Measurements from ENCODE around the gene CNTN4.

DNA sequence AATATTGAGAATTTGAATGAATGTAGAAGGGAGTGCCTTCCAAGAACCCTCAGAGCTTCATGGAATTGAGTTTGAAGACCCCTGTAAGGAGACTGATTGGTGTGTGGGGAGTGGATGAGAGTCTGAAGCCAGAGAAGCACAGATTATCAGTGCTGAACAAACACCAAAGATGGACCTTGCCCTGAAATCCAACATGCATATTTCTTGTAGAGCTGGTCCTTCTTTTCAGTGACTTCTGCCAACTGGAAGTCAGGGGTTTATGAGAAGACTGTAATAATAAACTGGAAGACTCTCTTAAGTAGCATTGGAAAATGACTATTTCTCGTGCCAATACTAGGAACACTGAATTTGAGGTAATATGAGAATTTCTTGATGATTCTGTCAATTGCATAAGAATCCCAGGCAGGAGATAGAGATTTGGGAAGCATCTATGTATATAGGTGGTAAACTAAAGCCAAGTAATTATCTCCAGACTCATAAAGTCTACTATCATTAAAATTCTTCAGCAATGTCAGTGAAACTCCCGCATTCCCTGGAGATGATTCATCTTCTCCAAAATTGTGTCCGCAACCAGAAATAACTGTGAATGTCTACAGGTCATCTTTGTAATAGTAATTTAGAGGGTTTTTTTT lies 797.8 kb downstream of the CNTN4 start:
- TF ChIP-seq, protein P1, sequence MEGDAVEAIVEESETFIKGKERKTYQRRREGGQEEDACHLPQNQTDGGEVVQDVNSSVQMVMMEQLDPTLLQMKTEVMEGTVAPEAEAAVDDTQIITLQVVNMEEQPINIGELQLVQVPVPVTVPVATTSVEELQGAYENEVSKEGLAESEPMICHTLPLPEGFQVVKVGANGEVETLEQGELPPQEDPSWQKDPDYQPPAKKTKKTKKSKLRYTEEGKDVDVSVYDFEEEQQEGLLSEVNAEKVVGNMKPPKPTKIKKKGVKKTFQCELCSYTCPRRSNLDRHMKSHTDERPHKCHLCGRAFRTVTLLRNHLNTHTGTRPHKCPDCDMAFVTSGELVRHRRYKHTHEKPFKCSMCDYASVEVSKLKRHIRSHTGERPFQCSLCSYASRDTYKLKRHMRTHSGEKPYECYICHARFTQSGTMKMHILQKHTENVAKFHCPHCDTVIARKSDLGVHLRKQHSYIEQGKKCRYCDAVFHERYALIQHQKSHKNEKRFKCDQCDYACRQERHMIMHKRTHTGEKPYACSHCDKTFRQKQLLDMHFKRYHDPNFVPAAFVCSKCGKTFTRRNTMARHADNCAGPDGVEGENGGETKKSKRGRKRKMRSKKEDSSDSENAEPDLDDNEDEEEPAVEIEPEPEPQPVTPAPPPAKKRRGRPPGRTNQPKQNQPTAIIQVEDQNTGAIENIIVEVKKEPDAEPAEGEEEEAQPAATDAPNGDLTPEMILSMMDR (IDR thresholded peaks at IDR 0.05; ENCODE audit: extremely low read depth in 1 of 2, insufficient read depth in 1 of 2, low read depth in 1 of 2, low read length in 2 of 2) = no peak
- TF ChIP-seq MYC (IDR thresholded peaks at IDR 0.05; ENCODE audit: low read depth, low read length) (no peak), POLR2A (IDR thresholded peaks at IDR 0.05; ENCODE audit: low read depth, low read length) (no peak), EZH2 (IDR thresholded peaks at IDR 0.05; ENCODE audit: borderline replicate concordance, low read depth, low read length, severe bottlenecking) (no peak), JUN (IDR thresholded peaks at IDR 0.05; ENCODE audit: borderline replicate concordance, insufficient read depth, insufficient read length, low read depth) (no peak), POLR2AphosphoS5 (IDR thresholded peaks at IDR 0.05; ENCODE audit: insufficient read depth, low read depth, low read length) (no peak), GATA2 (IDR thresholded peaks at IDR 0.05; ENCODE audit: insufficient read depth, insufficient read length, low read depth, low read length) (no peak)
- TF ChIP-seq, protein P2, sequence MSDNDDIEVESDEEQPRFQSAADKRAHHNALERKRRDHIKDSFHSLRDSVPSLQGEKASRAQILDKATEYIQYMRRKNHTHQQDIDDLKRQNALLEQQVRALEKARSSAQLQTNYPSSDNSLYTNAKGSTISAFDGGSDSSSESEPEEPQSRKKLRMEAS (IDR thresholded peaks at IDR 0.05; ENCODE audit: insufficient read depth, insufficient read length) = no peak

All from endothelial cell of umbilical vein (primary cell).